ENCODE measurements around the gene NLRX1.
"Not testable (repeated sequence)": the region's sequence is repeated elsewhere in the genome, so short reads cannot be mapped to it uniquely, and the experiment has no call there.

Gene NLRX1

DNA sequence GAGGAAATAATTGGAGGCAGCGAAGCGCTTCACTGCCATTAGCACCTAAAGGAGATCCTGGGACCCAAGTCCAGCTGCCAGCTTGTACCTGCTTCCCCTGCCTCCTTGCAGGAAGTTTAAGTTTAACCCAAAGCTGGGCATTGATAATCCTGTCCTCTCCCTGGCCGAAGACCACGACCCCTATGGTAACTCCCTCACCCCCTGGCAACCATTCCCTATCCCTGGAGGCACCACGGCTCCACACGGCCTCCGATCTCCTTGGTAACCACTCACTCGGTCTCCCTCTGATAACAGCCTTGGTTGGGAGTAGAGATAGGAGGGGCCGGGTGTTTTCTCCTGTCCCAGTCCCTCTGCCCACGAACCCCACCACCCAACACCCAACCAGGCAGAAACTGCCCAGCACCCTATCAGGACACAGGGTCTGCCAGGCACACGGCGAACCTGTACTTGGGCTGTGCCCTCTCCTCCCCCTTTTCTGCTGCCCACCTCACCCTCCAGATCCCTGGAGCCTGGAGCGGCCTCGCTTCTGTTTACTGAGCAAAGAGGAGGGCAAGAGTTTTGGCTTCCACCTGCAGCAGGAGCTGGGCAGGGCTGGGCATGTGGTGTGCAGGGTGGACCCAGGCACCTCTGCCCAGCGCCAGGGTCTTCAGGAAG lies 17.6 kb downstream of the NLRX1 start:
- no peak for DNase-seq

DNA sequence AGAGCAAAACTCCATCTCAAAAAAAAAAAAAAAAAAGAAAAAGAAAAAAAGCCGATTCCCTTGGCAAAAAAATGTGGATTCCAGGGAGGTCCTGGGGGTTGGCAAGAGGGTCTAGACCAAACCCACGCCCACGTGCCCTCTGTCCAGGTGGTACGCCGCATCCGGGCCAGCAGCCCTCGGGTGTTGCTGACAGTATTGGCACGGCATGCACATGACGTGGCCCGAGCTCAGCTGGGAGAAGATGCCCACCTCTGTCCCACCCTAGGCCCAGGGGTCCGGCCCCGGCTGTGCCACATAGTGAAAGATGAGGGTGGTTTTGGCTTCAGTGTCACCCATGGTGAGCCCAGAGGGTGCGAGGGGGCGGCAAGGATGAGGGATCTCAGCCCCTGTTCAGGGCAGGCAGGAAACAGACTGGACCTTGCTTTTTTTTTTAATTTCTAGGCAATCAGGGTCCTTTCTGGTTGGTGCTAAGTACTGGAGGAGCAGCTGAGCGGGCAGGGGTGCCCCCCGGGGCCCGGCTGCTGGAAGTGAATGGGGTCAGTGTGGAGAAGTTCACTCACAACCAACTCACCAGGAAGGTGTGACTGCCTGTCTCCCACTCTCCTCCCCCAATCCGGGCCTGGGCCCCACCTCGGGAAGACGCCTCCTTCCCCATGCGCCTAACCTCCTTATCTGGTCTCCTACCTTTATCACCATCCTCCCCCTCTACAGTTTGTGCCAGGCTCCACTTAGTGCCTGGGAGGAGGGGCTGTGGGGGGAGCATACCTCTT lies 18.8 kb downstream of the NLRX1 start:
- DNase-seq = no peak

DNA sequence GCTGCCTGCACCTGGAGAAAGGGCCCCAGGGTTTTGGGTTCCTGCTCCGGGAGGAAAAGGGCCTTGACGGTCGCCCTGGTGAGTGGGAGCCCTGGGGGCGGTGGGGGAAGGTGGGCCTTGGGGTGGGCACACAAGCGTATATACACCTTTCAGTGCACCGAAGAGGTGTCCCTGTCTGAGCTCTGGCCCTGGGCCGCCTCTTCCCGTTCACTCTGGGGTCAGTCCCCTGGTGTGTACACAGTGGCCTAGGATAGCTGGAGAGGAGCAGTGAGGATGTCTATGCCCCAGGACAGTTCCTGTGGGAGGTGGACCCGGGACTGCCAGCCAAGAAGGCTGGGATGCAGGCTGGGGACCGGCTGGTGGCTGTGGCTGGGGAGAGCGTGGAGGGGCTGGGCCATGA lies 19.5 kb downstream of the NLRX1 start:
- no peak for DNase-seq

DNA sequence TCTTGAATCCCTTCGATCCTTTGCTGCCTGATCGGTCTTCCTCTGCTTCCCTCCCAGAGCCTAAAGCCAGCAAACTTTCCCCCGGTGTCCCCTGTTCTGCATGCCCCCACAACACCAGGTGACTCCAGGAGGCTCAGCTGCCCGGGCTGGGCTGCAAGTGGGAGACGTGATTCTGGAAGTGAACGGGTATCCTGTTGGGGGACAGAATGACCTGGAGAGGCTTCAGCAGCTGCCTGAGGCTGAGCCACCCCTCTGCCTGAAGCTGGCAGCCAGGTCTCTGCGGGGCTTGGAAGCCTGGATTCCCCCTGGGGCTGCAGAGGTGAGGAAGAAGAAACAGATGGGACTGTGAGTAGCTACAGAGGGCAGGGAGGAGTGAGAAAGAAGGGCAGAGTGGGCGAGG lies 20.4 kb downstream of the NLRX1 start:
- no peak for DNase-seq

DNA sequence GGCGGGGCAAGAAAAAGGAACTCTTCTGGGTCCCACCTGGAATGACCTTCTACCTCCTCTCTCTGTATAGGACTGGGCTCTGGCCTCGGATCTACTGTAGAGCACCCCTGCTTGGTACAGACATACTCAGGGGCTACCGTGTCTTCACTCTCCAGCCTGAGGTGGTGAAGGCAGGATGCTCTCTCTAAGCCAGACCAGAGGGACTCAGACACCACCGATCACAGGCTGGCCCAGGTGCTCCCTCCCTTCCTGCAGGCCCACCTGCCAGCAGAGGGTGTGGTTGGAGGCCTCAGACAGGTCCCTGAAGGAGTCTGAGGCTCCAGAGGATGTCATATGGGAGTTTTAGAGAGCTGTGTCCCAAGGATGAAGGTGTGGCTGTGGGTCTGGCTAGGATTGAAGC lies 20.9 kb downstream of the NLRX1 start:
- no peak for DNase-seq

DNA sequence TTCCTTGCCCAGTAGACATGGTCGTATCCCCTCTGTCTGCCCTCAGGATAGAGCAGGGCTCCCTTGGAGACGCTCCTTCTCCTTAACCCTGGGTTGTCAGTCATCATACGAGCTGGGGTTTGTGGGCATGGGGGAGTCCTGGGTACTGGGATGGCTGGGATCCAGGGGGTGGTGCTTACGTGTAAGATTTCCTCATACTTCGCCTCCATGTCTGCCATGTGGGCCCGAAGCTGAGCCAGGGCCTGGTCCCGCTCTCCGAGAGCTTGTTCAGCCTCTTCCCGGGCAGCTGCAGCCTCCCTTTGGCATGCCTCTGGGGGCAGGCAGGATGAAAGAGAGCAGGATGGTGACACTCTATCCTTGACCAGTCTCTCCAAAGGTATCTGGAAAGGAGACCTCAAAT lies 22.0 kb downstream of the NLRX1 start:
- no peak for DNase-seq

DNA sequence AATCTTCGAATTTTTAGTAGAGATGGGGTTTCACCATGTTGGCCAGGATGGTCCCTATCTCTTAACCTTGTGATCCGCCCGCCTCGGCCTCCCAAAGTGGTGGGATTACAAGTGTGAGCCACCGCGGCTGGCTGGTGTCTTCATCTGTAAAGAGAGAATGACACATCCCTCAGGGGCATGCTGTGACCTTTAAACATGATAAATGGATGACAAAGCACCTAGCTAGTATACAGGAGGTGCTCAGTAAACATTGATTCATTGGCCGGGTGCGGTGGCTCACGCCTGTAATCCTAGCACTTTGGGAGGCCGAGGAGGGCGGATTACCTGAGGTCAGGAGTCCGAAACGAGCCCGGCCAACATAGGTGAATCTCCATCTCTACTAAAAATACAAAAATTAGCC lies 22.7 kb downstream of the NLRX1 start:
- DNase-seq = not testable (repeated sequence)

DNA sequence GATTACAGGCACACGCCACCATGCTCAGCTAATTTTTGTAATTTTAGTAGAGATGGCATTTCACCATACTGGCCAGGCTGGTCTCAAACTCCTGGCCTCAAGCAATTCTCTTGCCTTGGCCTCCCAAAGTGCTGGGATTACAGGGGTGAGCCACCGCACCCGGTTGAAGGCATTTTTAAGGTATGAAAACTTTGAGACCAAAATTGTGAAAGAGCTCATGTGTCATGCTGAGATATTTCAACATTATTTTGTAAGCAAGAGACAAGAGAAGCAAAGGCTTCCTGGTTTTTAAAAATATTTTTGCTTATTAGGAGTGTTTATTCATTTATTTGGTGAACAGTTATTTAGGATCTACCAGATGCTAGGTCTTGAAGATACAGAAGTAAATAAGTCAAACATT lies 23.6 kb downstream of the NLRX1 start:
- DNase-seq = peak; percentile 51

DNA sequence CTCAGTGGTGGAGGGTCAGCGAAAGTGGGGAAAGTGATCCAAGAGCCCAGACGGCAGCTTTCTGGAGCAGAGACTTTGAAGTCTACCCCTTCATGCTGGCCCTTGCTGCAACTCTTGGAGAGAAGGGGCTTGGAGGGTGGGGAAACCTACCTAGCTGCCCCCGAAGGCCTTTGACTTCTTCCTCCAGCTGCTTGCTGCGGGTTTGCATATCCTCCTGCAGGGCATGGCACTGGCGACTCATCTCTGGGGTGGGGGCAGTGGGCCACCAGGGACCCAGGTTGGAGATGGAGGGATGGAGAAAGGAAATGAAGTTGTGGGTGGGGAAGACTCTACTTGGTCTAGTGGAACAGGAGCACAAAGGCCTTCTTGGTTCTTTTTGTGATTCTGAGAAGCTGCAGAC lies 24.5 kb downstream of the NLRX1 start:
- no peak for DNase-seq

DNA sequence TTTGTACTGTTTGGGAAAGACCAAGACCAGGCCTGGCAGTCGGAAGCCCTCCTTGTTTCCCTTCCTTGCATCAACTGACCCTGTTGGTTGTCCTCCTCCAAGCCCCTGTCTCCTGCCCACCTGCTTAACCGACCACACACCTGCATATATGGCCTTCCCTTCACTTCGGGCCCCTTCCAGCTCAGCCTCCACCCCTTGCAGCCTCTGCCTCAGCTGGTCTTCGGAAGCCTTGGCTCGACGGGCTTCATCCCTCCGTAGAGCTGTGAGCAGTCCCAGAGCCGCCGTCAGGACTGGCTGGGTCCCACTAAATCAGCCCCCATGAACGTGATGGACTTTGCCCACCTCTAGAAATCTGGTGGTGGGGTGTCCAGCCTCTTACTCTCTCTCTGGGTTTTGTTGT lies 25.1 kb downstream of the NLRX1 start:
- no peak for DNase-seq

DNA sequence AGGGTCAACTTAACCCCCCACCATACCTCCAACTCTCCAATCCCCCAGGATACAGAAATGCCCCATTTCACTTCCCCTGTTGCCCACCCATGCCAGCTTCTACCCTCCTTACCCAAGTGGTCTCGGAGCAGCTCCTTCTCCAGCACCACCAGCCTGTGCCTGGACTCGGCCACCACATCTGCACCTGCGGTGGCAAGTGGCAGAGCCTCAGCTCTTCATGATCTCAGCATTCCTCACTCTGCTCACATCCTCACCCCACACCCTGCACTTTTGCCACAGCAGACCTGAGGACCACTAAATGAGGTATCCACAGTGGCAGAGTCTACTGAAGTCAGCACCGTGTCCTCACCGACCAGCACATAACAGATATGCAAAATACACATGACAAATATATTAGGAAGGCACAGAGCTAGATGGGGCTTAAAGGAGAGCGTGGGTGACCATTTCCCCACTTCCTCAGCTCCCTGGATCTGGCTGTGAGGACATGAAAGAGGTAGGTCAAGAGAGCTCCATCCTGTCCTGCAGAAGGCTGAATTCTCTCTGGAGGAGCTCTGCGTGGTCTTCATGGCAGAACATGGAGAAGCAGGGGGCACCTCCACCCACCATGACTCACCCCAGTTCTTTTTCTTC lies 26.4 kb downstream of the NLRX1 start:
- DNase-seq = no peak

DNA sequence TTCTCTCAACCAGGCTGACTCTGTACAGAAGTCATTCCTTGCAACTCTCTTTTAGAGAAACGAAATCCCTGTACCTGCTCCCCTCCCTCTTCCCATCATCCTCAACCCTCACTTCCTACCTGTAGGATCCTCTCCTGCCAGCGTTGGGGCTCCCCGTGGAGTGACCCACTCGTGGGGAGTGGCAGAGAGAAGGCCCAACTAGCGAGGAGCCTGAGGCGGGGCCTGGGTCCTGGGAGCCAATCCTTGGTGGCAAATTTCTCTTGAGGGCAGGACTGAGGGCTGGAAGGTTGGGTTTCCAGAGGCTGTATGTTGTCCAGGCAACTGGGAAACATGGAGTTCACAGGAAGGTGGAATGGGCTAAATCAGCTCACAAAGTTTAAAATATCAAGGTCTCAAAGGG lies 27.2 kb downstream of the NLRX1 start:
- no peak for DNase-seq

DNA sequence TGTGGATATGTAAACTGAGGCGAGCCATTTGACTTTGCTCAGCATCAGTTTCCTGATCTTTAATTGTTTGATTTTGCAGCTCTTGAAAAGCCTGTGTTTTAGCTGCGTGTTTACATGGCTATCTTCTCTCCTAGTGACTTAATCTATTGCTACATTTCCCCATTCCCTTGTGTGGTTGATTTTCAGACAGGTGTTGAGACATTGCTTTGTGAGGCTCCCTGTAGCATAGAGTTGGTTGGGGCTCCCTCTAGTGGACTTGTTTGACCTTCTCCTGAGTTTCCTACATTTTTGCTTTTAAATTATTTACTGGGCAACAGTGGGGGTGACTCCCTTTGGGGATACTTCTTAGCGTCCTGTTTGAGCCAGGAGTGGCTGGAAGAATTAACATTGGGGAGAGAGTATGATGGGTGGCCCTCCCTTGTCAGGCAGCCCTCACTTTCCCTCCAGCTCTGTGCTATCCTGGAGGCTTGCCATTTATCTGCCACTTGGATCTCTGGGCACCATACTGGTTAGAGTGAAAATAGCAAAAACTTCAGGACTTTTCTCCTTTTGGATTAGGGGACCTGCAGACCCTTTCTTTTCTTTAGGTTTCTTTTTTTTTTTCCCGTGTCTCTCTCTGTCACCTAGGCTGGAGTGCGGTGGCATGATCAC lies 28.4 kb downstream of the NLRX1 start:
- peak; percentile 88 for DNase-seq

DNA sequence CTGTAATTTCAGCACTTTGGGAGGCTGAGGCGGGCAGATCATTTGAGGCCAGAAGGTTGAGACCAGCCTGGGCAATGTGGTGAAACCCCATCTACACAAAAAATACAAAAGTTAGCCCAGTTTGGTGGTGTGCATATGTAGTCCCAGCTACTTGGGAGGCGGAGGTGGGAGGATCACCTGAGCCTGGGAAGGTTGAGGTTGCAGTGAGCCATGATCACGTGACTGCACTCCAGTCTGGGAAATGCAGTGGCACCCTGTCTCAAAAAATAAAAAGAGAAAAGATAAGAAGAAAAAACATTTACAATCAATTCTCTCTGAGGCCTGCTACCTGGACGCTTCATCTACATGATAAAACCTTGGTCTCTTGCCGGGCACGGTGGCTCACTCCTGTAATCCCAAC lies 30.4 kb downstream of the NLRX1 start:
- no peak for DNase-seq

DNA sequence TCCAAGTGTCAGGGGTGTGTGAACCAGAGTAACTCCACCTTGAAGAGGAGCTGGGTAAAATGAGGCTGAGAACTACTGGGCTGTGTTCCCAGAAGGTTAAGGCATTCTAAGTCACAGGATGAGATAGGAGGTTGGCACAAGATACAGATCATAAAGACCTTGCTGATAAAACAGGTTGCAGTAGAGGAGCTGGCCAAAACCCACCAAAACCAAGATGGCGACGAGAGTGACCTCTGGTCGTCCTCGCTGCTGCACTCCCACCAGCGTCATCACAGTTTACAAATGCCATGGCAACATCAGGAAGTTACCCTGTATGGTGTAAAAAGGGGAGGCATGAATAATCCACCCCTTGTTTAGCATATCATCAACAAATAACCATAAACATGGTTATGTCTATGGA lies 32.7 kb downstream of the NLRX1 start:
- DNase-seq = not testable (repeated sequence)

DNA sequence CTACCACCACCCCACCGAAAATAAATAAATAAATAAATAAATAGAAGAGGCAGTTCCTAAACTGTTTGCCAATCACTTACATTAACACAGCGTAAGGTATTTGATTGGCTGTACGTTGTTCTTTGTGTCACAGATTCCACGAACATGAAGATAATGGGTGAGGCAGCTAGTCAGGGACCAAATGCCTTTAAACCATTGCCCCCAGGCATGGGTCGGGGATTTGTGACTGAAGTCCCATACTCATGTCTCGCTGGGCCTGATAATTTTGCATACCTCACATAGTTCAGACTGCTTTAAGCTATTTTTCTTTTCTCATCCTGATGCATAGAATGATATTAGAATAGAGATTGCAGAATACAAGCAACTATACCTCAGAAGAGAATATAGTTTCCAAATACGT lies 34.0 kb downstream of the NLRX1 start:
- no peak for DNase-seq

DNA sequence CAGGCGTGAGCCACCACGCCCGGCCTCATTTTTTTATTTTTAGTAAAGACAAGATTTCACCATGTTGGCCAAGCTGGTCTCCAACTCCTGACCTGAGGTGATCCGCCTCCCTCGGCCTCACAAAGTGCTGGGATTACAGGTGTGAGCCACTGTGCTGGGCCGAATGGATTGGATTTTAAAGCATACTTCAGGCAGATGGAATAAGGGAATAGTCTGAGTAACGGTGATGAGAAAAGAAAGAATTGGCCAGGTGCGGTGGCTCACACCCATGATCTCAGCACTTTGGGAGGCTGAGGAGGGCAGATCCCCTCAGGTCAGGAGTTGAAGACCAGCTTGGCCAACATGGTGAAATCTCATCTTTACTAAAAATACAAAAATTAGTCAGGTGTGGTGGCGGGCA lies 35.5 kb downstream of the NLRX1 start:
- no peak for DNase-seq

DNA sequence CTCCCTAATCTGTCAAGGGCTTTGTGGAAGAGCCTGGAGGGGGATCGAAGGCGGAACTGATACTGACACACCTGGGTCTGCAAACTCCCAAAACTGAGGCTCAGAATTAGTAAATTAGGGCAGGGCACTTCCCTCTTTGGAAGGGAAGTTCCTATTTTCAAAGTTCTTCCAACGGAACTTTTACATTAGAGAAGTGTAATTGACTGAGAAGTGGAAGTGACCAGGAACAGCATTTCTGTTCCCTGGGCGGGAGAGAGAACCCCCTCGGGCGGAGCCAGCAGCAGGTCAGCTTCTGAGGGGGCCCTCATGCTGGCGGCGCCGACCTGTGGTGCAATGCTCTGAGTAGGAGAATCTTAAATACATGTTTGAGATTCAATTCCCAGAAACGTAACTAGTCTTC lies 36.6 kb downstream of the NLRX1 start:
- DNase-seq = peak; percentile 92

DNA sequence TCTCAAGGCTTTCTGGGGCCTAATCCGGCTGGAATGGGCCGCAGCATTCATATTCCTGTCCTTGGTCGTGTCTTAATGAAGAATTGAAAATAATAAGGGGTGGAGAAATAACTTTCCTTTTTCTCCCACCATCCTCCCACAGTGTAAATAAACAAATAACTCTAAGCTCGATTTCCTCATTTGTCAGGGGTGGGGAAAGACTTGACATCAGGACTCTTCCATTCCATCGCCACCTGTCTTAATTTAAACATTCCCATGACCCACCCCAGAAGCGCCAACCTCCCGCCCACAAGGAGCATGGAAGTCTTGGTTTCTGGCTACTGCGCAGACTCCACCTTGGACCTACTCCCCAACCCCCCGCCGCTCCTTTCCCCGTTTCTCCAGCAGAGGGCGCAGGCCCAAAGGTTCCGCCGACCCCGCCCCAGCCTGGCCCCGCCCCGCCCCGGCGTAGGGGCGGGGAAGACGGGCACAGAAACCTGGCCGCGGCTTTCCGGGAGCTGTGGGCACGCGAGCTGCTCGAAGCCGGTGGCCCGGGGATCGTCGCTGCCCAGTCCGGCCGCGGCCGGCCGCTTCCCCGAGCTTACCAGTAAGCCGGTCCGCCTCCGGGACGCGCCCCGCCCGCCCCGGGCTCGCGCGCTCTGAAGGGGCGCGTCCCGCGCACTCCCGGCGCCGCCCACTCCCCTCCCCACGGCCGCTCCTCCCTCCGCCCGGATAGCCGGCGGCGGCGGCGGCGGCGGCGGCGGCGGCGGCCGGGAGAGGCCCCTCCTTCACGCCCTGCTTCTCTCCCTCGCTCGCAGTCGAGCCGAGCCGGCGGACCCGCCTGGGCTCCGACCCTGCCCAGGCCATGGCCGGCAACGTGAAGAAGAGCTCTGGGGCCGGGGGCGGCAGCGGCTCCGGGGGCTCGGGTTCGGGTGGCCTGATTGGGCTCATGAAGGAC lies 37.3 kb downstream of the NLRX1 start, which contains the start of gene CBL:
Gene CBL, plus strand, starts transcription at position 766 of the 937 bp plus-strand sequence. Its CDS starts 79 bp downstream, at position 845.
- peak; percentile 73 for DNase-seq

DNA sequence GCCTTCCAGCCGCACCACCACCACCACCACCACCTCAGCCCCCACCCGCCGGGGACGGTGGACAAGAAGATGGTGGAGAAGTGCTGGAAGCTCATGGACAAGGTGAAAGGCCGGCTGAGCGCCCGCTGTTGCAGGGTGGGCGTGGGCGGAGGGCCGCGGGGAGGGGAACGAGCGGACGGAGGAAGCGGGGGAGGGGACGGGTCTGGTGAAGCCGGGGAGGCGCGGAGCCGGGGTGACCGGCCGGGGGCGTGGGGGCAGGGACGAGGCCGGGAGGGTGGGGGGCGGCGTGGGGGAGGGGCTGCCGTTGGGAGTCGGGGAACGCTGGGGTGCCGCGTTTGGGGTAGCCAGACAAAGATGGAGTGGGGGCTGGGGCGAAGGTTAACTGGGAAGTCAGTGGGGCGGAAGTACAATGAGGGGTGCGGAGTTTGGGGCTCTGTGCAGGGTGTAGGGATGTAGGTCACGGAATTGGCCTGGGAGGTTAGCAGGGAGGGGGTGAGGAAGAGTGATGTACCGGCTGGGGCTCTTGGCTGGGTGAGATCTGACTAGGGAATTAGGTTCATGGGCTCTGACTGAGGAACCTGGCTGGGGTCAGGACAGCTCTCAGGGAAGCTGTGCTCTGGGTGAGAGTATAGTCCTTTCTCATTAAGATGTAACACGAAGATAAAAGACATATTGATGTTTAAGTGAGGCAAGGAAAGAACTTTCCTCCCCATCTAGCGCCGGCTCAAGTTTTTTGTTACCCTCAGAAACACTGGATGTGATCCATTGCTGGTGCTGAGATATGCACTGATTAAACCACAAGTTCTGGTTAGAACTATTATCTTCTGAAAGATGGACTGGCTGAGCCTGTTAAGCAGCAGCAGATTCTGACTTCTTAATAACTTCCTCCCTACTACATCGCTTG lies 38.2 kb downstream of the NLRX1 start:
- peak; percentile 13 for DNase-seq

DNA sequence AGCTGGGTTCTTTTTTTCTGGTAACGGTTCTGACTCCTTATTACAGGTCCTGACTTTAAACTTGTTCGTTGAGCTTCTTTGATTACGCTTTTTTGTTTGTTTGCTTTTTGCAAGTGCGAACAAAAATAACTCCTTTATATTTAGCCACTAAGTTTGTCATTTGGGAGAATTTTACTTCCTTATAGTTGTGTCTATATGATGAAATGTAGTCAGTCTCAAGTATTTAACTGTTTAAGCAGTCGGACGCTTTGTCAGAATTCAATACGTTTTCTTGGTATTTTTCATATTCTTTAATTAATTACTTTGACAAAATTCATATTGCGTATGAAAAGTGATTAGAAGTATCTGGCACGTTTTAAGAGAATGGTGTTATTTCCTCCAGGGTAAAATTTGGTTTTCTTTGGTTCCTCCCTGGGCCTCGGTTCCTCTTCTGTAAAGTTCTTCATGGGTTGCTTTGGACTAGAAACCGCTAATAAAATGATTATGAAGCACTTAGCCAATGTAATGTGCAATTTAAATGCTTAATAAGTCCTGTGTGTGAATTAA lies 39.0 kb downstream of the NLRX1 start:
- DNase-seq = peak; percentile 62

Measured in MV-4-11 (cell line).